MV-4-11 (cell line): ENCODE results near the gene COL3A1.

Source experiments
- DNase-seq: peaks from one replicate; lab custom pipeline; 2025; lab: John Stamatoyannopoulos, UW

The COL3A1 gene

DNA sequence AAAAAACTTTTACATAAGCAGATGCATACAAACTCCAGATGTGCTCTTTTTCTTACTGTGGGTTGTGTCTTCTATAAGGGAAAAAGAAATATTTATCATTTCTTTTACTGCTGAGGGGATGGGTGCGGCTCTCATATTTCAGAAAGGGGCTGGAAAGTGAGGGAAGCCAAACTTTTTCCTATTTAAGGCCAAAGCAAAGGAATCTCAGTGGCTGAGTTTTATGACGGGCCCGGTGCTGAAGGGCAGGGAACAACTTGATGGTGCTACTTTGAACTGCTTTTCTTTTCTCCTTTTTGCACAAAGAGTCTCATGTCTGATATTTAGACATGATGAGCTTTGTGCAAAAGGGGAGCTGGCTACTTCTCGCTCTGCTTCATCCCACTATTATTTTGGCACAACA is at the start of gene COL3A1:
Gene COL3A1, plus strand, starts transcription at position 210 of the 400 bp plus-strand sequence. Its CDS starts 117 bp downstream, at position 327.
- no peak for DNase-seq

DNA sequence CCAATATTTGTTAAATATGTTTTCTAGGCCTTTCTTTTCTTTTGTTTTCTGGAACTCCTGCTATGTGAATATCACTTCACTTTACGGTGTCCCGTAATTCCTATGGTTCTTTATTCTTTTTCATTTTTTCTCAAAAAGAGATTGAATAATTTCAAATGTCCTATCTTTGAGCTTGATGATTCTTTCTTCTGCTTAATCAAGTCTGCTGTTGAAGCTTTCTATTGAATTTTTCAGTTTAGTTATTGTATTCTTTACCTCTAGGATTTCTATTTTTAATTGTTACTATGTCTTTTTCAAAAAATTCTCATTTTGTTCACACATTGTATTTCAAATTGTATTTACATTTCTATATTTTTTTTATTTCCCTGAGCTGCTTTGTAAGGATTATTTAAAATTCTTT is 45.5 kb upstream of the COL3A1 start:
- no peak for DNase-seq

DNA sequence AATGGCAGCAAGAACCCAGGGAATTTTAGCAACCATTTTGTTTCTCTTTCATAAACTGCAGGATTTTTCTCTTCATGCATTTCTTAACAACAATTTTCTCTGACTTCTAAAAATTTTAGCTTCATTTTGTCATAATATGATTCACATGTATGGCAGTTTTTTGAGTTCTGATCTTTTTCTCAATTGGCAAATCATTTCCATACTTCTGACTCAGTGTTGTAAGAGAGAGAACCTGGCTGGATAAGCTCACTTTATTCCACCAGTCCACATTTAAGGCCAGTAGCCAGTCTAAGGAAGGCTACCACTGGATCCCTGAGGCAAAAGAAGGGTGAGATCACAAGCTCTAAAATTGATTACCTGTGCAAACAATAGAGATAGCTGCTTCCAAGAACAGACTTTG is 42.8 kb upstream of the COL3A1 start:
- DNase-seq, result no peak

DNA sequence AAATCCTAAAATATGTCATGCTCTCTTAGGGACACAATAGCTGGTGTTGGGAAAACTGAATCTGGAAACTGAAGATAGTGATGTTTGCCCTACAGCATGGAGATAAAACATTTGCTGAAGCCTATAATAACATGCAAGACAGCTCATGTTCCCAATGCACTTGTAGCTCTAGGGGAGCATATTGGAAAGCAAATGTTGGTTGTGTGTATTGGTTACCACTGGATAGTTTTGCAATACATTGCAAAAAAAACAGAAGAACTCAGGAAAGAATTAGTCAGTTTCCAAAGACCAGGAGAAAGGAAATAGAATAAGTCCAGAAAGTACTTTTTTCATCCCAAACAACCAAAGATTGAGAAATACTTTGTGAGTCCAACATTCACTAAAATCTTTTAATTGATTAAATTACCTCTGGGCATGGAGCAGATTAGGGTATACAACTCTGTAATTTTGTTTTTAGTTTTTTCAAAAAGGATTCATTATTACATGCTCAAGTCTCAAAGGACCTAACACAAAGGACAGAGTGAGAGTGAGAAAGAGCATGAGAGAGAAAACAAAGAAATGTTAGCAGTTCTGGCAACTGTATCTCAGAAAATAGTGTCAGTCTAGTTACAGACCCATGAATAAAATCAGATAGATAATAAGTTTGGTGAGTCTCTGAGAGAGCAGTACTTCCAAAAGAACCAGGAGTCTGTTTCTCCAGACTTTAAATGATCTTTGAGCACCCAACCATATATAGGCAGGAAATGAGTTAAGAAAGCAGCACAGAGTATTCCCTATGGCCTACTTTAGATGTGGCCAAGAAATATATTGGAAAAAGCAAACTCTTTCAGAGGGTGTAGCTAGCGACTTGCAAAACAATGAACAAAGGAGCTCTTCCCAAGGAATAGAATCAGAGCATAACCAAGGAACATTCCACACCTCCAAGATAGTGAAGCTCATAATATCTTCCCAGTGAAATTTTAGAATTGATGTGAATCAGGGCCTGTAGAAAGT is 36.6 kb upstream of the COL3A1 start:
- DNase-seq, result peak; percentile 22

DNA sequence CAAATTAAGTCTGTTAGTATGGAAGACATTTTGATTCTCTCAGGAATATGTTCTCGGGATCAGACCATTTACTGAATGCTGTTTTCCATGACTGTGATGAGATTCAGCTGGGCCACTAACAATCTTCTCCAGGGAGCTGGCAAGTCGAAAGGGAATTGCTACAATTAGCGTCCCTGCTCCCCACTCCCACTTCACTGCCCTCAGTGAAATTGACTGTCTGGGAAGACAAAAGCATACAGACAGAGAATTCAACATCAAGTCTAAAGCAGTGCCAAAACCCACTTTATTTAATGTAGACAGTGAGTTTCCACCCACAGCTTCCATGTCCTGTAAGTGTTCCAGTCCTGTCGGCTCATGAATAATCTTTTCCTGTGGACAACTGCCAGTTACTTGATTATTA is 34.0 kb upstream of the COL3A1 start:
- no peak for DNase-seq

DNA sequence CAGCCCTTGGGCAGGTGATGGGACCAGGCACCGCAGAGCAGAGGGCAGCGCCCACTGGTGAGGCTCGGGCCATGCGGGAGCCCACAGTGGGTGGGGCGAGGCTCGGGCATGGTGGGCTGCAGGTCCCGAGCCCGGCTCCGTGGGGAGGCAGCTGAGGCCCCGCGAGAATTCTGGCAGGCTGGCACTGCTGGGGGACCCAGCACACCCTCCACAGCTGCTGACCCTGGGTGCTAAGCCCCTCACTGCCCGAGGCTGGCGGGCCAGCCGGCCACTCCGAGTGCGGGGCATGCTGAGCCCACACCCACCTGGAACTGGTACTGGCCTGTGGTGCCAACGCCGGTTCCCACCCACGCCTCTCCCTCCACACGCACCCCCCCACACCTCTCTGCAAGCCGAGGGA is 29.7 kb upstream of the COL3A1 start:
- DNase-seq, result no peak

DNA sequence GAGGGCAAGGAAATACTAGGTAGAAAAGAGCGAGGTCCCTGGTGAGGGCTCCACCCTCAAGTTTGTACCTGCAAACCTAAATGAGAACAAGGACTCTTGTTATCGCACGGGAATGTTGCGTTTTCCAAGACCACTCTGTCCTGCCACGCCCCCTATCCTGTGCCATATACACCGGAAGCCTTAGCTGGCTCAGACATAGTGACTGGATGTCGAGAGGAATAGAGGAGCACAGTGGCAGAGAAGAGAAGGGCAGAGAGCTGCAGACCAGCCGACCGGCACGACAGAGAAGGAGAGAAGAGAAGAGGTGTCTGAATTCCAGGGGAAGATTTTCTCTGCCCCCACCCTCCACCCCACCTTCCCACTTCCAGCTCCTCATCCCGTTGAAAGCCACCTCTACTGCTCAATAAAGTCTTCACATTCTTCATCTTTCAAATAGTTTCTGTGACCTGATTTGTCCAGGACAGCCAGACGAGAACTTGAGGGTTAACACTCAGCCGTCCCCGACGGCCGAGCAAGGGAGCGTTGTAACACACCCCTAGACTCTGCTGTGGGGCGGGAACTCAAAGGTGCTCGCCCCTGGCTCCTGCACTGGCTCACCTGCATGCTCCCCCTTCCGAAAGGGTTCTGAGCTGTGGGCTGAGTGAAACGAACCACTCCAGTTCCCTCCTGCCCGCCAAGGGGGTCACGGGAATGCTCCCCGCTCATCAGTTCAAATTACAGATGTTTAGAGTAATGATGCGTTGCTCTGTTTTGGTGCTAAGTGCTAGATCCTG is 24.9 kb upstream of the COL3A1 start:
- no peak for DNase-seq

DNA sequence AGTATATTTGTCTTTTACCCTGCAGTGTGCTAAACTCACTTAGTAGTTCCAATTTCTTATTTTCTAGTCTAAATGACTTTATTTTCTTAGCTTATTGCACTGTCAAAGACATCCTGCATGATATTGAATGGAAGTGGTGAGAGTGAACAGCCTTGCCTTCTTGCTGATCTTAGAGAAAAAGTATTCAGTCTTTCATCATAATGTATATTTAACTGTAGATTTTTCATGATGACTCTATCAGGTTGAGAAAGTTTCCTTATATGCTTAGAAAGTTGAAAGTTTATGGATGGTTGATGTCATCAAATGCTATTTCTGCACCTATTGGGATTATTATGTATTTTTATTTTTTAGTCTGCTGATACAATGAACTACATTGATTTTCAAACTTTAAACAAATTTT is 21.3 kb upstream of the COL3A1 start:
- DNase-seq, result no peak

DNA sequence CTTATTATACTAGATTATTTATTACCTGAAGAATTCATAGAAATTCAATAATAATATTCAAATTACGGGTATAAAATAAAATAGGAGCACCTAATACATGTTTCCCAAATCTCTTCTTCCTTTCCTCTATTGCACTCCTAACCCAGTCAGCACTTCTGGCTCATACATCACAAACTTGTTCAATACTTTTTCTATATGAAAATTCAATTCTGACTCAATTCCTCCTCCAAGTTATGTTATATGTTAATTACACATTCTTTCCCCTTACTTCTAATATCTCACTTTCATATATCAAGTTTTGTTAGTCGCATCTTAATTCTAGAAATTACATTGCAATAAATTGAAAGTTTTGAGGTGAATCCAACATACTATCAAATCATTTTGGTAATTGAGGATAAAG is 17.9 kb upstream of the COL3A1 start:
- DNase-seq, result no peak

DNA sequence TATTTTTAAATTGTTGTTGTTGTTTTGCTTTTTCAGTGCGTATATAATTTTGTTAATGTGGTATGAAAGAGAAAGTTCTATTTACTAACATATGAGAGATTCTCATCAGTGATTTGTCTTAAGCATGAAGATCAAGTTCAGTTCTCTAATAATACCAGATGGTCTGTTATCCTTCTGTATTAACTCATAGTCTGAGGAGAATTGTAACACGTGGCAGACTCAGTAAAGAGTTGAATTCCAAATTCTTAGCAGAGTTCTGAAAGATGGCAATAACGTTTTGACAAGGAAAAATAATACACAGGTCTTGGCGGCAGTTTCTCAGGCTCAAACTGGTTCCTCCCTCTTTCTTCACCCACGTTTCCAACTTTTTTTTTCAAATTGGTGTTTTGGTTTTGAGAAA is 17.2 kb upstream of the COL3A1 start:
- DNase-seq, result no peak

DNA sequence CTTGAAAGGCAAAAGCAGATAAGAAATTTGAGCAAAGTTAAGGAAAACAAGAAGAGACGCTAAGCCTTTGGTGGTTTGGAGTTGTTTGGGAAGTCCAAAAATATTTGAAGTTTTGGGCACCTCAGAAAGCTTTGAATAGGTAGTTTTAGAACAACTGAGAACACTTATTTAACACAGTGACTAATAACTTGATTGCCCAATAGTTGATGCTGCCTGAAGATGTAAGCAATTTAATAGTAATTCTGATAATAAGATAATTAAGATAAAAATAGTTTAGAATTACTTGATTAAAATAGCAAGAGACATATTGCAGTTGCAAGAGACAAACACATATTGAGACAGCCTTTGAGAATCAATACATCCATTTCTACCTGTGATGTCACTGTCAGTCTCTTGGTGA is 16.5 kb upstream of the COL3A1 start:
- DNase-seq, result no peak

DNA sequence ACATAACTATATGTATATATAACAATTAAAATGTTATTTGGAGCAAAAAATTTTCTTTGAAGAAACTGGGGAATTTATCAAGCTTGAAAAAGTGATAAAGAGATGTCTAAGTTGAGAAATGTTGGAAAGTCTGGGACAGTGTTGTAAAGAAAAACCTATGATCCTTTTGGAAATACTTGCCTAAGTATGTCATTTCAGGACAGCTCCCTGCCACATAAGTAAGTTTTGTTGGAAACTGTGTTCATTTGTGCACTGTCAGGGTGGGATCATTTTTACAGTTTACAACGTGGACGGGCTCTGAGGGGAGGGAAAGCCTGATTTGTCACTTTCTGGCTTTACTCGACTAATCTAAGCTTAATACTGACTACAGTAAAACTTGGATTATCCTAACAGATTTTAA is 10.4 kb upstream of the COL3A1 start:
- DNase-seq, result no peak

DNA sequence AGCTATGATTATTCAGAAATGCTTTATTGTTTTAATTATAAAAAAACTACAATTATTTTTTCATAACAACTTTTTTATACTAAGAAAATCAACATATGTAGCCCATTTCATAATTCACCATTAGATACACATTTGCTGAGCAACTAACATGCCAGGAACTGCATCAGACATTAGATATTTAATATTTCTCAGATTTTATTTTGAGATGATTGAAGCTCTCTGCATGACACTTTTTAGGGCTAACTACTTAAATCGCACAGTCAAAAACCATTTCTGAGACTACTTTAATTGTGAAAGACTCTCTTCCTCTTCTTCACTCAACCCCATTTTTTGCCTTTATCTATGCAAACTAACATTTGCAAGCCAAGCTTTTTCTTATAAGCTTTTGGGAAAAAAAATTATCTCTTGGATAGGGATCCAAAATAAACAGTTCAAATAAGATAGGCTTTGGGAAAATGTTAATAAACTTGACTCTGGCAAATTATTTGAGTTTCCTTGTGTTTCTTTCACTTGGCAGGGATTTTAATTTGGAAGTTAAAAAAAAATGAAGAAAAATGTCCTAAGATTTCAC is 9.1 kb upstream of the COL3A1 start:
- no peak for DNase-seq

DNA sequence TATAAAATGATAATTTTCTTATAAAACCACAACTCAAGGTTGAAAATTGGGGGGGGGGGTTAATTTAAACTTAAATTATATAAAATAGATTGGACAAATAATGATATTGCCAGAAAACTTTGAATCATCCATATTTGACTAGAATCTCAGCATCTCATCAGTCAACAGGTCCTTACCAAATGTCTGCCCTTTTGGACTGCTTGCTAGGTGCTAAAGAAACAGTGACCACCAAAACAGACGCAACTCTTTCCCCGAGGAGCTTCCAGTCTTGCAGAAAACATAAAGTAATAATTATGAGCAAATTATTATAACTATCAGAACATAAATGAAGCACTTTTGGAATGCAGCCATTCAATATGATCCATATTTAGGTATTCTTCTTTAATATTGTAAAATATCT is 8.6 kb upstream of the COL3A1 start:
- DNase-seq, result no peak

DNA sequence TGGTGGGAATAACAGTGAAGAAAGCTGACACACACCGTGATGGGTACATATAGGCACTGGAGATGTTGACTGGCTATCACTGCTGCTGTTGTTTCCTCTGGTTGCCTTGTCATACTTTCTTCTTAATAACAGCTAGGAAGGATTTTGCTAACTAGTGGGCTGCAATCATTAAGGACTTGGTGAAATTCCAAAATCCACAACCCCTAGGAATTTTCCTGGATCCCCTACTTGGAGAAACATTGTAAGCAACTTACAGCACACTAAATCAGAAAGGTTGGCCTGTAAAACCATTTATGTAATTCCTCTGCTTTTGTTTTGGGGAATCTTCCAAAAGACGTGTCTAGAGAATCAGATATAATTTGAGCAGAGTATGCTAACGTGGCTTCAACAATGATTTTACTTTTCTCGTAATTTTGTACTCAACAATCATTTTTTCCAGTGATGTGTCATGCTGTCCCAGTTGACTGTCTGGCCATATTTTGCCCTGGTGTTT is 8.0 kb upstream of the COL3A1 start:
- no peak for DNase-seq

DNA sequence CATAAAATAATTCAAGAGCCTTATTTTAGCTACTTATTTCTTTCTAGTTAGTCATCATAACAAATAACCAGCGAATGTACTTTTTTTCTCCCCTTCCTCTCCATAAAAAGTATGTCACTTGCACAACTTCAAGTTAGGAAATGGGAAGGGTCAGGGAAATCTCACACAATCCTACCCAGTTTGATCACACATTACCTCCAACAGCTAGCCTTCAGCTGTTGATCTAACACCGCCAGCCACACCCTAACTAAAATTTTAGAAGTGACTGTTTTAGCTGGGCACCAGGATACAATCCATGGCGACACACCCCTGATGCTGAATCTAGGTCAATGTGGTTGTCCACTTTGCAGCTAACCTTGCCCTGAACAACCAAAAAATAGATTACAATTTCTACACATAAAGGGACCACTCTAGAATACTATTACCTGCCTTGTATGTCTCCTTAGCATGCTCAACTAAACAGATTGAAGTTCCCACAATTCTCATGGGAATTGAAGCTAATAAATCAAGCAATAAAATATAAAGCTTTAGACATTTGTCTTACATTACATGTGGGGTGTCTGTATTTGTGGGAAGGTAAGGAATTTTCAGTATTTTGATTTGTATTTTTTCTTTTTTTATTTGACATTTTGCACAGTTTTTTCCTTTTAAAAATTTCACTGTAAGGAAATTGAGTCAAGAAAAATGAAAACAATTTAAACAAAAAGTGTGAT is 7.3 kb upstream of the COL3A1 start:
- DNase-seq, result no peak

DNA sequence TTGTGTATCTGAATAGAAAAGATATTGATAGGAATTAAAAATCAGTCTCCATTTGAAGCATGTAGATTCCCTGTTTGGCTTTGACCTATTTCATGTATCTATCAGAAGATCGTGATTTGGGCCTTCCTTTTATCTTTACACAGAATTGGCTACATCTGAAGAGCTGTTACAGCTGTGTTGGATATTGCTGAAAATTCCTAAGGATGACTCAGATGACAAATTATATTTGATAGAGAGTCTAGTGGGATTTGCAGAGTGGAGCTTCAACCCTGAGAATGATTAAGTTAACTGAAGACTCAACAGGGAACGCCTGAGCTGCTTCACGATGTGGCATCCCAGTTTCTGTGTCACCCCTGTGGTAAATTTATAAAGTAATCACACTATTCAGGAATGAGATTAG is 4.9 kb upstream of the COL3A1 start:
- no peak for DNase-seq

DNA sequence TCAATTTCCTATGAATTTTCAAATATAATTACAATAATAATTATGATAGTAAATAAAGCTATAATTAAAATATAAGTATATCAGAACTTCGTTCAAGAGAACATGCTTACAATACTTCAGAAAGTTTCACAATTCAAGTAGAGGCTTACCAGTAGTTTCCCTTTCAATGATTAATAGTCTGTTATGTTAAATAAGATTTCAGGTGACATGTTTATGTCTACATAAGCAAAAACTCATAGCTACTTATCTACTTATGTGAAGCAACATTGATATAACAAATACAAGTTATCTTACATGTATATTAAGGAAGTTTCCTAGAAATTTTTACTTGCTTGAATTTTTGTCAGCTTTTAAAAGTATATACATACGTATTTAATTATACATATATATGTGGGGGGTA is 4.5 kb upstream of the COL3A1 start:
- DNase-seq, result no peak

DNA sequence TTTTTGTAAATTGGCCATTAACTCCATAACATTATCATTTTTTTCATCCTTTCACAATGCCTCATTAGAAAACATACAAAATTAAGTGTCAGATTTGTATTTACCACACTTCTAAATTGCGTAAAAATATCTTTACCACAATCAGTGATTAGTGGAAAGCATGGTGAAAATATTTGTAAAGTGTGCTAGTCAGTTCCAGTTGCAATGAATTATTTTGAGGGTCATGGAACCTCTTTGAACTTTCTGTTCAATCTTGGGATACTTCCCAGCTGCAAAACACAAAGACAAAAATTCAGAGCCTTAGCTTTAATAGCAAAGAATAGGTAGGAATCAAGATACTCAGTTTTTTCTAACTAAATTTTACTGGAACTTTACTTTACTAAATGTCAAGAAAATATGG is 4.0 kb upstream of the COL3A1 start:
- no peak for DNase-seq

DNA sequence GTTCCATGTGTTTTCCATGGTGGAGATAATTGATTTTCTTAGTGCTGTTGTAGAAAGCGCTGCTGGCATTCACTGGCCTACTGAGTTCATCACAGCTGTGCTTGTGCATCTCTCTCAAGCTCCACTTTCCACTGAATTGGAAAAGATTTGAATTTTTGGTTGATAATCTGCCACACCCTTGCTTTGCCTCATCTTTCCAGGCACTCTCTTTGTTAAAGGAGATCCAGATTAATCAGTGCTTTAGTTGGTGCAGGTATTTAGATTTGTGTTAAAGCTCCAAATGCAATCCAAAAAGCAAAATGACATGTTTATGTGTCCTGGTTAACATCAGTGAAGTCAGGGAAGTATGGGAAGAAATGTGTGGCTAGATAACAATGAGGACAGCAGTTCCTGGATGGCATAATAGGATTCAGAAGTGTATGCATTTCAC is 2.7 kb upstream of the COL3A1 start:
- no peak for DNase-seq

DNA sequence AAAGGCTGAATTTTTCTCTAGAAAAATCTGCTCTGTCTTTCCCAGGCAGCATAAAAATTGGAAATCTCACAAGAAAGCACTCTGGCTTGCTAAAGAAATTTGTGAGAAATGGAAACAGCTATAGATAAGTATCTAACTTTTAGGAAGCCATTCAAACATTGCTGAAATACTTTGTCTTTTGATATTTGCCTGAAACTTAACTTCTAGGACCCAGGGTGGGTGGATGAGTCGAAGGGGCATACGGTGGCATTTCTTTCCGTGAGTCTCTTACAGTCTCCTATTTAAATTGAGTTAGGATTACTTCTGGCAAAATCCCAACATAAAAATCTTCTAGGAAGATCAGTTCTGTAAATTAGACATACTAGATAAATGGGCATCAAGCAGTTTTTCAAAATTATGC is 532 bp upstream of the COL3A1 start:
- DNase-seq, result no peak

DNA sequence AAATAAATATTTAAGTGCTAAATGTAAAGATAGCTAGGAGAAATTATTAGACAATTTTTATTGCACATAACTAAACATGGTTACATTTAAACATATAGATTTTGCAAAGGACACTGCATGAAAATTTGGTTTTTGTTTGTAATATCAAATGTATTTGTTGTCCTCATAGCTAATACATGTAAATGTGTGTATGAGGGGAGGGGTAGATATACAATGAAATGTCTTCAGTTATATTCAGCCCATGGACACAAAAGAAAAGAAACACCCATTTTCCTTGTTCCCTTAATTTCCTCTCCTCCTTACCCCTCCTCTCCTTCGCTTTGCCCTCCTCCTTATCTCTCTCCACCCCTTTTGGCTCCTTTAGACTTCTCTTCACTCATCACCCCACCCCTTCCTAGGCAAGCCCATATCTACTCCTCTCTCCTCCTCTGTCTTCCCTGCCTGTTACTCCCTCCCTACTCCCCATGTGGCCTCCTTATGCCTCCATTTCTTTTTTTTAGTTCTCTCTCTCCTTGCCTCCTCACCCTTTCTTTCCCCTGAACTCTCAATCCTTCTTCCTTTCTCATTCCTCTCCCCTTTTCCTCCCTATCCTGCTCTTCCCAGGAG is 1.4 kb downstream of the COL3A1 start:
- no peak for DNase-seq
